HG03280 (cell line): ENCODE data around the gene MEIS3.

ENCODE experiments used
- ATAC-seq: cut with Tn5 transposase; IDR thresholded peaks from one replicate; pipeline ENCODE4 v1.9.1; 2021; ENCODE audit warnings: mild to moderate bottlenecking, moderate library complexity; ENCODE audit not compliant: unreplicated experiment

Gene MEIS3

GRCh38 chr19:47419030-47419783 is at the start of gene MEIS3:
Gene MEIS3 (minus strand): TSS chr19:47419527. CDS start chr19:47419081, 446 bp downstream.
- no peak for ATAC-seq

GRCh38 chr19:47467914-47468313 is 48.6 kb upstream of the MEIS3 start:
- no peak for ATAC-seq

- no peak for ATAC-seq
Observed at GRCh38 chr19:47465957-47466356, 46.6 kb upstream of the MEIS3 start.

GRCh38 chr19:47464675-47465419 is 45.5 kb upstream of the MEIS3 start:
- no peak for ATAC-seq

- no peak for ATAC-seq
Observed at GRCh38 chr19:47461876-47462275, 42.5 kb upstream of the MEIS3 start.

GRCh38 chr19:47459477-47459876 is 40.1 kb upstream of the MEIS3 start:
- ATAC-seq: no peak

- ATAC-seq: no peak
Observed at GRCh38 chr19:47458672-47459071, 39.3 kb upstream of the MEIS3 start.

GRCh38 chr19:47456721-47457474 is 37.6 kb upstream of the MEIS3 start:
- ATAC-seq: no peak

GRCh38 chr19:47450478-47450877 is 31.2 kb upstream of the MEIS3 start:
- ATAC-seq: no peak

GRCh38 chr19:47448360-47448727 is 29.0 kb upstream of the MEIS3 start:
- ATAC-seq: no peak

- no peak for ATAC-seq
Observed at GRCh38 chr19:47447470-47448359, 28.4 kb upstream of the MEIS3 start.

- no peak for ATAC-seq
Observed at GRCh38 chr19:47446534-47447469, 27.5 kb upstream of the MEIS3 start.

GRCh38 chr19:47445937-47446402 is 26.6 kb upstream of the MEIS3 start:
- no peak for ATAC-seq

- no peak for ATAC-seq
Observed at GRCh38 chr19:47445527-47445926, 26.2 kb upstream of the MEIS3 start.

- ATAC-seq: no peak
Observed at GRCh38 chr19:47444388-47444821, 25.1 kb upstream of the MEIS3 start.

- no peak for ATAC-seq
Observed at GRCh38 chr19:47443331-47443730, 24.0 kb upstream of the MEIS3 start.

- ATAC-seq: no peak
Observed at GRCh38 chr19:47438793-47439220, 19.5 kb upstream of the MEIS3 start.

- ATAC-seq: no peak
Observed at GRCh38 chr19:47437500-47437899, 18.2 kb upstream of the MEIS3 start.

GRCh38 chr19:47436712-47437401 is 17.5 kb upstream of the MEIS3 start:
- peak; percentile 50 for ATAC-seq
